ENCODE results near the gene BSN.

DNA sequence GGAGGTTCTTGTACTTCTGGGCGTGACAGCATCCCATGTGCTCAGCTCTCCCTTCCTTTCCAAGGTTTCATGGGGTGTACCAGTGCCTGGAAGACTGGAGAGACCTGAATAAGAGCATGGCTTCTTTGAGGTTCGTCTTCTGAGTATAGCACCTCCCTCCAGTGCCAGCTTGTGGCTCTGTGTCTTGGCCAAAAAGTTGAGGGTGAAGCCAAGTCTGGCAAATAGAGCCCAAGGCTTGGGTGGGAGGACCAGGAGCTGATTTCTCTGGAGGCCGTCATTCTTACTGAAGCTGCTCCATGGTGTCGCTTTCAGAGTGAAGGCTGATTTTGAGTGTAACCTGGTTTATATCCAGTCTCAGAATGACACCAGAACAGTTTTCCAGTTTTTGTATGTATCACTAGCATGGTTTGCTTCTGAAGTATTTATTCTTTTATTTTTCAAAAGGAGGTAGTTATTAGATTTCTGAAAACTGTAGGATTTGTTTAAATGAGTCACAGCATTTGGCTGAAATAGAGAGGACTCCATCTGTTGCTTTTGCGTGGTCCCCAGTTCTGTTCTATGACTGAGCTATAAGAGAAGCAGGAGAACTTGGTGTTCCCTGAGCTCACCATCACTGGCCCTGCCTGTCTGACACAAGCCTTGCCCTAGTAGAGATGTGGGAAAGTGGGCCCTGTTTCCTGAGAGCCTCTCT, 47.2 kb downstream of the BSN start:
- no peak for TF ChIP-seq CTCF (IDR thresholded peaks at IDR 0.05; ENCODE audit: insufficient read depth, low read length, poor library complexity, severe bottlenecking)
- no peak for TF ChIP-seq EZH2phosphoT487 (conservative IDR thresholded peaks at IDR 0.05; ENCODE audit: low read length)

Measured in SU-DHL-6 (cell line).